ENCODE results near the gene SLC38A10. TPM values are rescaled to one million over a fixed set of nuclear protein-coding genes. Genes with fewer than 3 reads are reported as not detected.

The SLC38A10 gene
- total RNA-seq, 1 donor from 2014 or later = 71.6 TPM

DNA sequence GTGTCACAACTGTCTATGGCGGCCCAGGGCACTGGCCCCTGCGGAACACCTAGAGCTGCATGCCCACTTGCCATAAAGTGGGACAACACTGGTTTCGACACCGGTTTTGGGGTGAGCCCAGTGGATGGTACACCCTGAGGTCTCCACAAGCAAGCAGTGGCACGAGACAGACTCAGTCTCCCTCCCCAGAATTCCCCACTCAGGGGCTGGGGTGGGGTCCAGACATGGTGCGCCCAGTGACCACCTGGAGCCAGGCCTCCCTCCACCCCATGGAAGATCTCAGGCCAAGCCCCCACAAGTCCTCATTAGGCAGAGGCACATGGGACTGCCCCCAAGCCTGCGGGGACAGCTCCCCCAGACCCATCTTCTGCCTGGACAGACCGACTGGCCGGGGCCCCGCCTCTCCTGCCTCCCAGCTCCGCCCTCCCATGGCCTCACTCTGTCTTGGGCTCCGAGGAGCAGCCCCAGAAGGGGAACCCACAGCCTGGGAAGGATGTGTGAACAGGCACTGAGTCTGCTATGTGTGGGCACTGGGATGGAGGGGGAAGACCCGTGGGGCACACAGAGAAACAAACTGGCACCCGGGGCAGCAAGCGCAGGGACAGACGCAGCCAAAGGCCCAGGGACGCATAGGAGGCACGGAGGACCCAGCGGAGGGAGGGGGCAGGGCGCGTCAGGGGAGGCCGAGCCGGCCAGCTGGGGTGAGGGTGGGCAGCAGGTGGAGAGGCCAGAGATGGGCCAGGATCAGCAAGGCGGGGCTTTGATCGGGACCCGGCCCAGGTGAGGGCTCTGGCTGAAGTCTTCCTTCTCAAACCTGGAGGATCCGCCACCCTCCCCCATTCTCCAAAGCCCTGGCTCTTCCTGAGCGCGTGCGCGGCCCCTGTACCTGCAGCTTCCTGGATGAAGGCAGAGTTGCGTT is 59.0 kb downstream of the SLC38A10 start:
- no peak overlapping the region for H3K4me3 ChIP-seq (ENCODE audit: low read depth, low read length)
- TF ChIP-seq, protein P1, sequence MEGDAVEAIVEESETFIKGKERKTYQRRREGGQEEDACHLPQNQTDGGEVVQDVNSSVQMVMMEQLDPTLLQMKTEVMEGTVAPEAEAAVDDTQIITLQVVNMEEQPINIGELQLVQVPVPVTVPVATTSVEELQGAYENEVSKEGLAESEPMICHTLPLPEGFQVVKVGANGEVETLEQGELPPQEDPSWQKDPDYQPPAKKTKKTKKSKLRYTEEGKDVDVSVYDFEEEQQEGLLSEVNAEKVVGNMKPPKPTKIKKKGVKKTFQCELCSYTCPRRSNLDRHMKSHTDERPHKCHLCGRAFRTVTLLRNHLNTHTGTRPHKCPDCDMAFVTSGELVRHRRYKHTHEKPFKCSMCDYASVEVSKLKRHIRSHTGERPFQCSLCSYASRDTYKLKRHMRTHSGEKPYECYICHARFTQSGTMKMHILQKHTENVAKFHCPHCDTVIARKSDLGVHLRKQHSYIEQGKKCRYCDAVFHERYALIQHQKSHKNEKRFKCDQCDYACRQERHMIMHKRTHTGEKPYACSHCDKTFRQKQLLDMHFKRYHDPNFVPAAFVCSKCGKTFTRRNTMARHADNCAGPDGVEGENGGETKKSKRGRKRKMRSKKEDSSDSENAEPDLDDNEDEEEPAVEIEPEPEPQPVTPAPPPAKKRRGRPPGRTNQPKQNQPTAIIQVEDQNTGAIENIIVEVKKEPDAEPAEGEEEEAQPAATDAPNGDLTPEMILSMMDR (conservative IDR thresholded peaks at IDR 0.05; ENCODE audit: low read depth, low read length) = no peak
- DNase-seq (ENCODE audit: low read depth) = no peak

DNA sequence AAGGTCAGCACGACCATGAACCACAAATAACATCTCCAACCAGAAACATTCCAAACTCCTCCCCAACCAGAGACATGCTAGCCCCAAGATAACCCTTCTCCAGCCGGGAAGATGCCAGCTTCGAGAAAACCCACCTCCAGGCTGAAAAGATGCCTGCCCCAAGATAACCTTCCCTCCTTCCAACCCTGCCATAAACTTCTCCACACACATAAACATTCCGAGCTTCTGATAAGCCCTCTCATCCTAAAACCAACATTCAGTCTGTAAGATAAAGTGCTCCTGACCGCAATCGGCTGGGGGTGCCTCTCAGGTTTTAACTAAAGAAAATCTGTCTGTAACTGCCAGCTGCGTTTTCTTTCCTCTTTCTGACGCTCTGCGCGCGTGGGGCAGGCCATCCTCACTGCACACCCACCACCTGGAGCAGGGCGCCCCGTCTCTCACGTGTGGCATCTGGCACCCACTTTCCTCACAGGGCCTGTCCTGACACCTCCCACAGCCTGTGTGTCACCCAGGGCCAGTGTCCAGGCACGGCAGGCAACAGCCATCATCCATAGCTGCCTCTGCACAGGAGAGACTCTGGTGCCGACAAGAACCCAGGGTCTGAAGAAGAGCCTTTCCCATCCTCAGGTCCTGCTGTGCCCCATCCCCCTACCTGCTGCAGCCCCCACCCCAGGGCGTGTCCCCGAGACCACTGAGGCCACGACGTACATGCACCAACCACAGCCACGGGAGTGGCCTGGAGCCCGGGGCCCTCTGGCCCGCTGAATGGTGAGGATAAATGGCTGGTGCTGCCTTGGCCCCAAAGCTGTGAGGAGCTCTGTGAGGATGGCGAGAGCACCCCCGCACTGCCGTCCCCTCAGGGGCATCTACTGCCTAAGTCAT is 59.9 kb downstream of the SLC38A10 start:
- TF ChIP-seq, protein P1 (conservative IDR thresholded peaks at IDR 0.05; ENCODE audit: low read depth, low read length) = no peak
- no peak for DNase-seq (ENCODE audit: low read depth)
- H3K4me3 ChIP-seq (ENCODE audit: low read depth, low read length) = no peak overlapping the region

DNA sequence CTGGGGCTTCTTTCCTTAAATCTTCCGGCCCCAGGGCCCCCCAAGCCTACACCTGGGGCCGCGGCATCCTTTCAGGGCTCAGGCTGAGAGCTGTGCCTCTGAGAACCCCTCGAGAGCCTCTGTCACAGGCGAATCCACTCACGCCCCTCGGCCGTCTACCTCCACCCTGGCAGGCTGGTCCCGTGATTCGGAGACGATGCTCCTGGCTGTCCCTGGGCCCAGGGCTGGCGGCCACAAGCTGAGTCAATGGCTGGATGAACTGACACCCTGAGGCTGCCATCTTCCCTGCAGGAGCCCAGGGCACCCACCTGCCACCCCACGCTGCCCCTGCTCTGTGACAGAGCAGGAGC is 60.6 kb downstream of the SLC38A10 start:
- no peak overlapping the region for H3K4me3 ChIP-seq (ENCODE audit: low read depth, low read length)
- TF ChIP-seq, protein P1 (conservative IDR thresholded peaks at IDR 0.05; ENCODE audit: low read depth, low read length) = no peak
- no peak for DNase-seq (ENCODE audit: low read depth)

DNA sequence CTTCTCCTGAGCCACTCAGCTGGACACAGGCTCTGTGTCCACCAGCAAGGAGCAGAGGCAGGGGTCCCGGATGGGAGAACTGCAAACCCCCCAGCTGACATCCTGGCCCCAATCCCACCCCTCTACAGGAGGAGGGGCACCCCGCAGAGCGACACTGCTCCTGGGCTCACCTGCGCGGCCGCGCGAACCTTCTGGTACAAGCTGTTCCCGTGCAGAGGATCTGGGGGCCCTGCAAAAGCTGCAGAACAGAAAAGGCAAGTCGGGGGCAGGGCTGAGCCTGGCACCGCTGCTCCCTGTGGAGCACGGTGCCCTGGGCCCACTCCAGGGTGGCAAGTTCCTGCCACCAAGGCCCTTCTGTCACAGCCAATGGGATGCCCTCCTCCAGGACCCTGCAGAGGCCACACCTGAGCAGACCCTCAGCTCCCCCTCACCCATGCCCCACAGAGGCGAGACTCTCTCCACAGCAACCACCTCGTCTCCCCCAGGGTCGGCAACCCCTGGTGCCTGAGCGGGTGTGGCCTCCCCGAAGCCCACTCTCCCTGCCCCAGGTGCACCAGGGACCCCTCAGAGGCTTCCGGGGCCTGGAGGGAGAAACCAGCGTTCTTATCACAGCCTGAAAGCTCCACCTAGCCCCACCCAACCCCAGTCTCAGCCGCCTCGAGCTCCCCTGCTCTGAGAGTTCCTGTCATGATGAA is 61.1 kb downstream of the SLC38A10 start:
- no peak overlapping the region for H3K4me3 ChIP-seq (ENCODE audit: low read depth, low read length)
- TF ChIP-seq, protein P1 (conservative IDR thresholded peaks at IDR 0.05; ENCODE audit: low read depth, low read length) = no peak
- no peak for DNase-seq (ENCODE audit: low read depth)

DNA sequence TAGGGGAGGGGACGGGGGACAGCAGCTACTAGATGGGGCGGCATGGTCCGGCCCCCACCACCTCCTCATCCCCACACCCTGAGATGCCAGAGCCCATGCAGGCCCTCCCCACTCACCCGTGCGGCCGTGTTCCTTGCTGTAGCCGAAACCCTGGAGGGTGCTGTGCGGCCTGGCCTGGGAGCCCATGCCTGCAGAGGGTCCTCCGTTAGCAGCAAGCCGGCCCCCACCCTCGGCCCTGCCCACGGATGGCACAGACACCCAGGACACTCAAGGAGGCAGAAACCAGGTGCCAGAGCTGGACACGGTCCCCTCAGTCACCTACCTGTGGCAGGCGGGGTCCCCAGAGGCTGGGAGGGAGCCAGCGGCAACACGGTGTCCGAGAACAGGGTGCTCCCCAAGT is 61.8 kb downstream of the SLC38A10 start:
- H3K4me3 ChIP-seq (ENCODE audit: low read depth, low read length) = no peak overlapping the region
- TF ChIP-seq, protein P1 (conservative IDR thresholded peaks at IDR 0.05; ENCODE audit: low read depth, low read length) = no peak
- DNase-seq (ENCODE audit: low read depth) = no peak

DNA sequence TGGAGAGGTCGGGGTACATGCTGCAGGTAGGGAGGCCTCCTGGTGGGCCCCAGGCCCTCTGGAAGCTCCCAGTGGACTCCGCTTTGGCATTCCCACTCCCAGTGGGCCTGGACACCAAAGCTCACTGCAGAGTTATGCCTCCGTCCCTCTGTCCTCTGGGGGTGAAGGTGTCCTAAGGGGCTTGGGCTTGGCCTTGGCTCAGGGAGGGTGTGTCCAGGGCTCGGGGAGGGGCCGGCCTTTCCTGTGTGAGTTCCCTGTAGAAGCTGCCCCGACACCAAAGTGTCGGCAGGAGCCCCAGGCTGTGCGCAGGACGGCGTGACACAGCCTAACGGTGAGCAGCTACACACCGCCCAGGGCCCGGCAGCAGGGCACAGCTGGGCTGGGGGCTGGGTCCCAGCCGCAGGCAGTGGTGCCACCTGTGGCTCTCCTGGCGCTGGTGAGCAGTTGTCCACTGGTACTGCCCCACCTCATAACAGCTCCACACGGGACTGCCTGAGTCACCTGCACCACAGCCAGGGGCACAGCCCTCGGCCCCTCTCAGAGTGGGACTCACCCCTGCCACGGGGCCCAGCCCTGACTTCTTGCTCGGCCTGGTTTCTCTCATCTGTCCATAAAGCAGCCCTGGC is 62.4 kb downstream of the SLC38A10 start:
- no peak for DNase-seq (ENCODE audit: low read depth)
- TF ChIP-seq, protein P1 (conservative IDR thresholded peaks at IDR 0.05; ENCODE audit: low read depth, low read length) = no peak
- H3K4me3 ChIP-seq (ENCODE audit: low read depth, low read length) = no peak overlapping the region
